HG02763 (cell line): ENCODE measurements around the gene CFAP53.
"Not testable (repeated sequence)": the region's sequence is repeated elsewhere in the genome, so short reads cannot be mapped to it uniquely, and the experiment has no call there.

Source experiments
- ATAC-seq: cut with Tn5 transposase; IDR thresholded peaks from one replicate; pipeline ENCODE4 v1.9.1; 2021; ENCODE audit warnings: mild to moderate bottlenecking, moderate library complexity; ENCODE audit not compliant: unreplicated experiment

Gene CFAP53

GRCh38 chr18:50274044-50274442 lies 7.7 kb upstream of the CFAP53 start:
- no peak for ATAC-seq

GRCh38 chr18:50273203-50274043 lies 7.1 kb upstream of the CFAP53 start:
- ATAC-seq: no peak

- no peak for ATAC-seq
These were observed 6.3 kb upstream of the CFAP53 start for GRCh38 chr18:50272568-50272967.

- ATAC-seq: peak; percentile 70
These were observed 1.9 kb upstream of the CFAP53 start for GRCh38 chr18:50268022-50268747.

- ATAC-seq: no peak
These were observed 3.3 kb downstream of the CFAP53 start for GRCh38 chr18:50262977-50263376.

- ATAC-seq: no peak
These were observed 15.4 kb downstream of the CFAP53 start for GRCh38 chr18:50250935-50251334.

GRCh38 chr18:50249576-50249975 lies 16.7 kb downstream of the CFAP53 start:
- ATAC-seq: no peak

- ATAC-seq: no peak
These were observed 18.7 kb downstream of the CFAP53 start for GRCh38 chr18:50247561-50247960.

- ATAC-seq: not testable (repeated sequence)
These were observed 24.5 kb downstream of the CFAP53 start for GRCh38 chr18:50241768-50242167.

GRCh38 chr18:50240080-50240563 lies 26.2 kb downstream of the CFAP53 start:
- no peak for ATAC-seq

GRCh38 chr18:50232419-50232818 lies 33.9 kb downstream of the CFAP53 start:
- no peak for ATAC-seq

- no peak for ATAC-seq
These were observed 34.7 kb downstream of the CFAP53 start for GRCh38 chr18:50231621-50232020.

GRCh38 chr18:50220249-50220648 lies 46.0 kb downstream of the CFAP53 start:
- not testable (repeated sequence) for ATAC-seq

GRCh38 chr18:50218432-50219197 lies 47.7 kb downstream of the CFAP53 start:
- ATAC-seq: no peak

GRCh38 chr18:50209311-50209710 lies 57.0 kb downstream of the CFAP53 start:
- ATAC-seq: no peak

GRCh38 chr18:50207722-50208121 lies 58.6 kb downstream of the CFAP53 start:
- ATAC-seq: no peak

- no peak for ATAC-seq
These were observed 62.3 kb downstream of the CFAP53 start for GRCh38 chr18:50203801-50204604.

- ATAC-seq: no peak
These were observed 64.7 kb downstream of the CFAP53 start for GRCh38 chr18:50201476-50202018.

GRCh38 chr18:50199921-50200320 lies 66.4 kb downstream of the CFAP53 start:
- ATAC-seq: no peak

GRCh38 chr18:50199346-50199855 lies 66.9 kb downstream of the CFAP53 start:
- ATAC-seq: no peak
